GM12875 (cell line): ENCODE results near the gene CDC20.

Experiments
- H3K4me3 ChIP-seq: one replicate; pipeline ENCODE4 v1.5.1; 2011; ENCODE audit warnings: low read depth, low read length, control low read depth
- CTCF ChIP-seq: IDR thresholded peaks from 2 replicates; pipeline ENCODE4 v1.5.1; 2011; ENCODE audit warnings: low read depth, mild to moderate bottlenecking, control low read depth, inconsistent platforms, low read length, moderate library complexity, borderline replicate concordance; ENCODE audit not compliant: insufficient read depth

Gene CDC20

GRCh38 chr1:43319288-43319687 lies 39.5 kb upstream of the CDC20 start:
- no peak for TF ChIP-seq CTCF
- no peak overlapping the region for H3K4me3 ChIP-seq

- TF ChIP-seq CTCF, result no peak
- no peak overlapping the region for H3K4me3 ChIP-seq
Observed at GRCh38 chr1:43319766-43320165, 39.0 kb upstream of the CDC20 start.

- no peak for TF ChIP-seq CTCF
- H3K4me3 ChIP-seq, result no peak overlapping the region
Observed at GRCh38 chr1:43321331-43321891, 37.4 kb upstream of the CDC20 start.

GRCh38 chr1:43322506-43322905 lies 36.3 kb upstream of the CDC20 start:
- TF ChIP-seq CTCF, result no peak
- no peak overlapping the region for H3K4me3 ChIP-seq

- TF ChIP-seq CTCF, result no peak
- H3K4me3 ChIP-seq, result no peak overlapping the region
Observed at GRCh38 chr1:43324810-43325209, 34.0 kb upstream of the CDC20 start.

- no peak for TF ChIP-seq CTCF
- no peak overlapping the region for H3K4me3 ChIP-seq
Observed at GRCh38 chr1:43325381-43325780, 33.4 kb upstream of the CDC20 start.

- TF ChIP-seq CTCF, result no peak
- H3K4me3 ChIP-seq, result no peak overlapping the region
Observed at GRCh38 chr1:43327549-43328292, 31.1 kb upstream of the CDC20 start.
